ENCODE measurements around the gene PSMF1.

Gene PSMF1

GRCh38 chr20:1195226-1195625, 76.8 kb downstream of the PSMF1 start:
- H3K9me3 ChIP-seq = no peaks in the 10 kb centered on the region

GRCh38 chr20:1196634-1197033, 78.2 kb downstream of the PSMF1 start:
- TF ChIP-seq CTCF (IDR thresholded peaks at IDR 0.05) = no peak
- Histone ChIP-seq H3K27me3 (peaks cover 7% of the 10 kb centered on the region), H3K36me3 (no peaks in the 10 kb centered on the region), H3K27ac (no peak overlapping the region), H3K9me3 (no peaks in the 10 kb centered on the region), H3K4me1 (ENCODE audit: control insufficient read depth in 1 of 2, insufficient read depth in 1 of 2, low read depth in 1 of 2, low read length in 1 of 2) (no peaks in the 10 kb centered on the region), H3K4me3 (ENCODE audit: low read depth in 1 of 2, low read length in 1 of 2) (no peak overlapping the region)

More at GRCh38 chr20:1195226-1195625, 76.8 kb downstream of the PSMF1 start:
- Histone ChIP-seq H3K27ac (no peak overlapping the region), H3K4me1 (ENCODE audit: control insufficient read depth in 1 of 2, insufficient read depth in 1 of 2, low read depth in 1 of 2, low read length in 1 of 2) (no peaks in the 10 kb centered on the region), H3K36me3 (no peaks in the 10 kb centered on the region), H3K4me3 (ENCODE audit: low read depth in 1 of 2, low read length in 1 of 2) (no peak overlapping the region), H3K27me3 (peaks cover 19% of the 10 kb centered on the region)
- TF ChIP-seq CTCF (IDR thresholded peaks at IDR 0.05) = no peak

- H3K4me3 ChIP-seq (ENCODE audit: low read depth in 1 of 2, low read length in 1 of 2) = no peak overlapping the region
- no peak overlapping the region for H3K27ac ChIP-seq
- H3K27me3 ChIP-seq = peaks cover 5% of the 10 kb centered on the region
- no peaks in the 10 kb centered on the region for H3K9me3 ChIP-seq
- no peaks in the 10 kb centered on the region for H3K4me1 ChIP-seq (ENCODE audit: control insufficient read depth in 1 of 2, insufficient read depth in 1 of 2, low read depth in 1 of 2, low read length in 1 of 2)
- no peaks in the 10 kb centered on the region for H3K36me3 ChIP-seq
- no peak for TF ChIP-seq CTCF (IDR thresholded peaks at IDR 0.05)
Measured at GRCh38 chr20:1197801-1198200, 79.4 kb downstream of the PSMF1 start.

- no peak for TF ChIP-seq CTCF (IDR thresholded peaks at IDR 0.05)
- H3K4me3 ChIP-seq (ENCODE audit: low read depth in 1 of 2, low read length in 1 of 2) = no peak overlapping the region
- no peak overlapping the region for H3K27ac ChIP-seq
- peaks cover 5% of the 10 kb centered on the region for H3K27me3 ChIP-seq
- H3K9me3 ChIP-seq = no peaks in the 10 kb centered on the region
- H3K36me3 ChIP-seq = no peaks in the 10 kb centered on the region
- no peaks in the 10 kb centered on the region for H3K4me1 ChIP-seq (ENCODE audit: control insufficient read depth in 1 of 2, insufficient read depth in 1 of 2, low read depth in 1 of 2, low read length in 1 of 2)
Measured at GRCh38 chr20:1198751-1199150, 80.3 kb downstream of the PSMF1 start.

GRCh38 chr20:1199212-1199873, 80.9 kb downstream of the PSMF1 start:
- no peak for TF ChIP-seq CTCF (IDR thresholded peaks at IDR 0.05)
- Histone ChIP-seq H3K36me3 (no peaks in the 10 kb centered on the region), H3K27ac (no peak overlapping the region), H3K9me3 (no peaks in the 10 kb centered on the region), H3K27me3 (peaks cover 9% of the 10 kb centered on the region), H3K4me1 (ENCODE audit: control insufficient read depth in 1 of 2, insufficient read depth in 1 of 2, low read depth in 1 of 2, low read length in 1 of 2) (no peaks in the 10 kb centered on the region), H3K4me3 (ENCODE audit: low read depth in 1 of 2, low read length in 1 of 2) (no peak overlapping the region)
